ENCODE data around the gene CPT1A. TPM values are rescaled to one million over a fixed set of nuclear protein-coding genes. Genes with fewer than 3 reads are reported as not detected.

CPT1A gene
- polyA plus RNA-seq, 1 donor (not counting 4 experiments of a cell fraction or from before 2014, with no cell fraction given), result 12.9 TPM

GRCh38 chr11:68772936-68773335, 68.8 kb downstream of the CPT1A start:
- Histone ChIP-seq H4K20me1 (ENCODE audit: control insufficient read depth, extremely low read depth, insufficient read depth, low read length) (no peaks in the 10 kb centered on the region), H3K9me1 (ENCODE audit: control insufficient read depth, extremely low read depth, insufficient read depth, low read length) (no peaks in the 10 kb centered on the region), H2AFZ (ENCODE audit: control insufficient read depth, low read length) (no peak overlapping the region), H3K36me3 (ENCODE audit: control insufficient read depth in 2 of 2, extremely low read depth in 1 of 2, insufficient read depth in 2 of 2, low read length in 2 of 2) (peaks cover 8 to 12% of the 10 kb centered on the region in 2 experiments), H3K4me2 (ENCODE audit: control insufficient read depth, extremely low read depth, insufficient read depth, low read depth, low read length) (no peak overlapping the region), H3K27ac (ENCODE audit: control insufficient read depth, insufficient read depth, low read length) (no peak overlapping the region), H3K9me3 (ENCODE audit: control insufficient read depth, low read depth, low read length) (no peaks in the 10 kb centered on the region), H3K9ac (ENCODE audit: control insufficient read depth, extremely low read depth, insufficient read depth, low read length) (no peak overlapping the region), H3K79me2 (ENCODE audit: control insufficient read depth, insufficient read depth, low read length) (no peaks in the 10 kb centered on the region), H3K4me1 (ENCODE audit: control insufficient read depth, extremely low read depth, insufficient read depth, low read length) (no peaks in the 10 kb centered on the region), H3K4me3 (ENCODE audit: control insufficient read depth in 2 of 3, extremely low read depth in 1 of 3, insufficient read depth in 2 of 3, low read depth in 1 of 3, low read length in 3 of 3) (no peak overlapping the region), H3K27me3 (ENCODE audit: control insufficient read depth, extremely low read depth, insufficient read depth, low read length) (no peaks in the 10 kb centered on the region)
- dilution Hi-C loops (cut with MboI; ENCODE audit: extremely low pct_ligation_motif_present, low sequenced_read_pairs), result no loop called here
- DNase-seq (ENCODE audit: low read depth, low spot score) (no peak), FAIRE-seq (no peak)
- TF ChIP-seq CTCF (optimal IDR thresholded peaks at IDR 0.05 in 1 of 3, IDR thresholded peaks at IDR 0.05 in 1 of 3, conservative IDR thresholded peaks at IDR 0.05 in 1 of 3; ENCODE audit: extremely low read depth in 1 of 3, insufficient read depth in 2 of 3, low read length in 3 of 3), result no peak
- no peak for TF ChIP-seq EZH2 (IDR thresholded peaks at IDR 0.05; ENCODE audit: low read length)

- no peak for DNase-seq (ENCODE audit: low read depth, low spot score)
- Histone ChIP-seq H3K36me3 (ENCODE audit: control insufficient read depth in 2 of 2, extremely low read depth in 1 of 2, insufficient read depth in 2 of 2, low read length in 2 of 2) (peaks cover 5 to 12% of the 10 kb centered on the region in 2 experiments), H2AFZ (ENCODE audit: control insufficient read depth, low read length) (no peak overlapping the region), H3K27ac (ENCODE audit: control insufficient read depth, insufficient read depth, low read length) (no peak overlapping the region), H3K9ac (ENCODE audit: control insufficient read depth, extremely low read depth, insufficient read depth, low read length) (no peak overlapping the region), H4K20me1 (ENCODE audit: control insufficient read depth, extremely low read depth, insufficient read depth, low read length) (no peaks in the 10 kb centered on the region), H3K27me3 (ENCODE audit: control insufficient read depth, extremely low read depth, insufficient read depth, low read length) (no peaks in the 10 kb centered on the region), H3K4me3 (ENCODE audit: control insufficient read depth in 2 of 3, extremely low read depth in 1 of 3, insufficient read depth in 2 of 3, low read depth in 1 of 3, low read length in 3 of 3) (no peak overlapping the region), H3K9me3 (ENCODE audit: control insufficient read depth, low read depth, low read length) (no peaks in the 10 kb centered on the region), H3K79me2 (ENCODE audit: control insufficient read depth, insufficient read depth, low read length) (no peaks in the 10 kb centered on the region), H3K9me1 (ENCODE audit: control insufficient read depth, extremely low read depth, insufficient read depth, low read length) (no peaks in the 10 kb centered on the region), H3K4me1 (ENCODE audit: control insufficient read depth, extremely low read depth, insufficient read depth, low read length) (no peaks in the 10 kb centered on the region), H3K4me2 (ENCODE audit: control insufficient read depth, extremely low read depth, insufficient read depth, low read depth, low read length) (no peak overlapping the region)
- no peak for TF ChIP-seq EZH2 (IDR thresholded peaks at IDR 0.05; ENCODE audit: low read length)
- no peak for TF ChIP-seq CTCF (optimal IDR thresholded peaks at IDR 0.05 in 1 of 3, IDR thresholded peaks at IDR 0.05 in 1 of 3, conservative IDR thresholded peaks at IDR 0.05 in 1 of 3; ENCODE audit: extremely low read depth in 1 of 3, insufficient read depth in 2 of 3, low read length in 3 of 3)
- dilution Hi-C loops (cut with MboI; ENCODE audit: extremely low pct_ligation_motif_present, low sequenced_read_pairs), result no loop called here
- FAIRE-seq, result no peak
Observed at GRCh38 chr11:68770781-68771180, 70.9 kb downstream of the CPT1A start.
